ENCODE data around the gene APOA1.
"Not testable (repeated sequence)": the region's sequence is repeated elsewhere in the genome, so short reads cannot be mapped to it uniquely, and the experiment has no call there.

The APOA1 gene

GRCh38 chr11:116857316-116857715 is 19.9 kb upstream of the APOA1 start:
- no peak for DNase-seq

GRCh38 chr11:116856423-116856822 is 19.0 kb upstream of the APOA1 start:
- no peak for DNase-seq

GRCh38 chr11:116855413-116855812 is 18.0 kb upstream of the APOA1 start:
- no peak for DNase-seq

- DNase-seq: peak; percentile 66
Measured at GRCh38 chr11:116853461-116854073, 16.1 kb upstream of the APOA1 start.

- DNase-seq: no peak
Measured at GRCh38 chr11:116852261-116853031, 15.0 kb upstream of the APOA1 start.

GRCh38 chr11:116851626-116852025 is 14.2 kb upstream of the APOA1 start:
- no peak for DNase-seq

GRCh38 chr11:116849486-116849885 is 12.1 kb upstream of the APOA1 start:
- DNase-seq: no peak

- no peak for DNase-seq
Measured at GRCh38 chr11:116849060-116849459, 11.6 kb upstream of the APOA1 start.

- DNase-seq: no peak
Measured at GRCh38 chr11:116847612-116848011, 10.2 kb upstream of the APOA1 start.

- DNase-seq: no peak
Measured at GRCh38 chr11:116844722-116845121, 7.3 kb upstream of the APOA1 start.

GRCh38 chr11:116843661-116844060 is 6.2 kb upstream of the APOA1 start:
- no peak for DNase-seq

GRCh38 chr11:116842909-116843308 is 5.5 kb upstream of the APOA1 start:
- DNase-seq: no peak

- DNase-seq: no peak
Measured at GRCh38 chr11:116842117-116842516, 4.7 kb upstream of the APOA1 start.

GRCh38 chr11:116840746-116841296 is 3.4 kb upstream of the APOA1 start:
- no peak for DNase-seq

- DNase-seq: no peak
Measured at GRCh38 chr11:116840224-116840745, 2.9 kb upstream of the APOA1 start.

- DNase-seq: no peak
Measured at GRCh38 chr11:116838321-116839084, 1.1 kb upstream of the APOA1 start.

GRCh38 chr11:116836632-116836991 is 810 bp downstream of the APOA1 start:
- no peak for DNase-seq

GRCh38 chr11:116835791-116836631 is 1.4 kb downstream of the APOA1 start:
- peak; percentile 94 for DNase-seq

- peak; percentile 29 for DNase-seq
Measured at GRCh38 chr11:116835042-116835772, 2.2 kb downstream of the APOA1 start.

- not testable (repeated sequence) for DNase-seq
Measured at GRCh38 chr11:116834535-116835041, 2.8 kb downstream of the APOA1 start.

- no peak for DNase-seq
Measured at GRCh38 chr11:116833816-116834534, 3.4 kb downstream of the APOA1 start.
